CMK (cell line): ENCODE measurements around the gene ENPP7.

Experiments
- DNase-seq: peaks from one replicate; pipeline ENCODE4 v3.0.0-alpha.2; 2010; ENCODE audit warnings: low read depth

ENPP7 gene

GRCh38 chr17:79732804-79733691 lies 2.3 kb downstream of the ENPP7 start:
- no peak for DNase-seq

DNA sequence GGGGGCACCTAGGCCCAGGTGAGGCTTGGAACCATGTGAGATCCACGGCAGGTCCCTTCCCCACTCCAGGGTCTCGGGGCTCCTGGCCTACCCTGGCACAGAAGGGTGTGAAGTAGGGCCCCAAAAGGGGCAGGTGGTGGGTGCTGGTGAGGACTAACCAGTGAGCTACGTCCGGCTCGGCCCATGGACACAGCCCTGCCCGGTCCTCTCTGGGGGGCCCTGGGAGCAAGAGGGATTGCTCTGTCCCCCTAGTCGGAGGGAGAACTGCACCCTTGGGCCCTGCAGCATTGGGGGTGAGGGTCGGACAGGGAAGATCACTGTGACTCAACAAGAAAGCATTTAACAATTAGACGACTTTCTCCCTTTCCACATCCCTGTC lies 2.9 kb downstream of the ENPP7 start:
- no peak for DNase-seq

- DNase-seq: no peak
These were observed 4.4 kb downstream of the ENPP7 start for GRCh38 chr17:79735096-79735495.

DNA sequence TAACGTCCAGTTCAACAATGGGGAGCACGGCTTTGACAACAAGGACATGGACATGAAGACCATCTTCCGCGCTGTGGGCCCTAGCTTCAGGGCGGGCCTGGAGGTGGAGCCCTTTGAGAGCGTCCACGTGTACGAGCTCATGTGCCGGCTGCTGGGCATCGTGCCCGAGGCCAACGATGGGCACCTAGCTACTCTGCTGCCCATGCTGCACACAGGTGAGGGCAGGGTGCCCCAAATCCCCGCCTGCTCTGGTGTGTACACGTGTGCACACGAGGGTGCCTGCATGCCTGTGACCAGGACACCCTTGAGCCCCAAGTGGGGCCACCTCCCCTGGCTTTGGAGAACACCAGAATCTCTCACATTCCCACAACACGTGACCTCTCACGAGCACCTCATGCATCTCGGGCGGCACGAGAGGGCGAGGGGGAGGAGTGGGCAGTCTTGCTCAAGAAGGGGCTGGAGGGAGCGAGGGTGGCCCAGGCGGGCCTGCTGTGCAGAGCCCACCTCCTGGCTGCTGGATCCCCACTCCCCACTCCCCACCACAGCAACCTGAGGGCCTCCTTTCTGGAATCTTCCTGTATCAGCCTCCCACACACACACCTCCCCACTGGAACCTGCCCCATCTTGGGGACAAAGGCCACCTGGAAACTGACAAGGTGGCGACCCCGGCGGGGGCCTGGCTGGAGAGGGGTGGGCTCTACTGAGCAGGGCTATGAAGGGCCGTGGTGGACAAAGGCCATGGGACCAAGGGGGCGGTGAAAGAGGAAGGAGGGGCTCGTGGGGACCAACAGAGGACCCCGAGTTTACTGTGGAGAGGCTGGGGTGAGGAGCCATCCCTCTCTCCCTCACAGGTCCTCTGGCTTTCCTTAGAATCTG lies 6.5 kb downstream of the ENPP7 start:
- no peak for DNase-seq

- DNase-seq: no peak
These were observed 7.3 kb downstream of the ENPP7 start for GRCh38 chr17:79737922-79738578.

DNA sequence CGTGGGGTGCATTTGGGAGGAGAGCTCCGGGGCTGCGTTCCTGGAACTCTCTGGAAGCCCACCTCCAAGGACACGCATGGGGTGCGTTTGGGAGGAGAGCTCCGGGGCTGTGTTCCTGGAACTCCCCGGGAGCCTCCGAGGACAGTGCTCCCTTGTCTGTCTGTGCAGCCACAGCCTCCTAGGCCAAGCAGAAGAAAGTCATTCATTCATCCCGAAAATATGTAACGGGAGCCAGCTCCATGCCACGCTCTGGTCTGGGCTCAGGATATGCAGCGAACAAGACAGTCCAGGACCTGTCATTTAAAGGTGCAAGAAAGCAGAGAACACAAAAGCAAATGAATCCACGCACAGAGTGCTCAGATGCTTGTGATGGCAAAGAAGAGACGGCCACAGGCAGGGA lies 7.9 kb downstream of the ENPP7 start:
- no peak for DNase-seq

GRCh38 chr17:79739148-79740062 lies 8.7 kb downstream of the ENPP7 start:
- DNase-seq: no peak

DNA sequence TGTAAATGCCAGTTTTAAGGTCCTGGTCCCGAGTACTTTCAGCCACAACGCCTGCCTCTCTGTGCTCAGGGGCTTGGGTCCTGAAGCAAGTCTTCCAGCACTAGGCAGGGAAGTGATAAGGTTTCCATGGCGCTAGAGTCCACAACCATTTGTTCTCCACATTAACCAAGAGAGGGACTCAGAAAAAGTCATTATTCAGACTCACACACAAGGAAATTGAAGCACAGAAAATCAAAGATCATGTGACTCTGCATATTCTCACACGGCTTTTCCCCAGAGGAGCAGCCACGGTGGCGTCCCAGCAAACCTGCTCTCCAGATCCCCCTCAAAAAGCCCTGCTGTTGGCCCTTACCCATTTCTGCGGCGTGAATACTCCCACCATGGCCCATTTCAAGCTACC lies 9.7 kb downstream of the ENPP7 start:
- DNase-seq: no peak

- no peak for DNase-seq
These were observed 10.6 kb downstream of the ENPP7 start for GRCh38 chr17:79741401-79741750.

GRCh38 chr17:79741751-79742588 lies 11.2 kb downstream of the ENPP7 start:
- DNase-seq: peak; percentile 31

DNA sequence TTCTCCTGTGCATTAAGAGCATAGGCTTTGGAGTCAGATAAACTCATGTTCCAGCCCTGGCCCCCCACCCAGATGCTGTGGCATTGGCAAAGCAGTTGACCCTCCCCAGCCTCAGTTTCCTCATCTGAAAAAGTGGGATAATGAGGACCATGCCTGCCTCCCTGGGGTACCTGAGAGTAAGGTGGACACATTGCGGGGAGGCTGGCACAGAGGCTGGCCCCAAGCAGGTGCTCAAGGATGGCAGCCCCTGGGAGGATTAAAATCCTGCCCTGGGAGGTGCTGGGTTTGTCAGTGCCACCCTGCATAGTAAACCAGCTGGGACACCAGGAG lies 11.8 kb downstream of the ENPP7 start:
- no peak for DNase-seq

DNA sequence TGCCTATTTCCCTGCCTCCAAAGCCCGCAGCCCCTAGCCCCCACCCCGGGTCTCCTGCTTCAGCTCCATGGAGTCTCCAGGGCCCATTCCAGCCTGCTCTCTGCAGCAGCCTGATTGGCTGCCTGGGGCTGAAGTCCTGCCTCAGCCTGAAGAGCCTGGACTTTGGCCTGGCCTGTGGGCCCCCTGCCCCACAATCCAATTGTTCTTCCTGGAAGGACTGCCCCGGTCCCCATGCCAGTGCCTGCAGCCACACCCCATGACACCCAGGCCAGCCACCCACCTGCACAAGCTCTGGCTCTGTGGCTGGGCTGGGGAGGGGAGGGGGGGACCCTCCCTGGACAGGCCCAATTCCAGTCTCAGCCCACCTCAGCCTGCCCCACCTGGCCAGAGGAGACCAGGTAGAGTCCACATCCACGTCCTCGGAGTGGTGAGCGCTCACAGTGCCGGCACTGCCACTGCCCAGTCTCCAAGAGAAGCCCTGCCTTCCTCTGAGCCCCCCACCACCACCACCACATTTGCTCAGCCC lies 12.3 kb downstream of the ENPP7 start:
- no peak for DNase-seq

DNA sequence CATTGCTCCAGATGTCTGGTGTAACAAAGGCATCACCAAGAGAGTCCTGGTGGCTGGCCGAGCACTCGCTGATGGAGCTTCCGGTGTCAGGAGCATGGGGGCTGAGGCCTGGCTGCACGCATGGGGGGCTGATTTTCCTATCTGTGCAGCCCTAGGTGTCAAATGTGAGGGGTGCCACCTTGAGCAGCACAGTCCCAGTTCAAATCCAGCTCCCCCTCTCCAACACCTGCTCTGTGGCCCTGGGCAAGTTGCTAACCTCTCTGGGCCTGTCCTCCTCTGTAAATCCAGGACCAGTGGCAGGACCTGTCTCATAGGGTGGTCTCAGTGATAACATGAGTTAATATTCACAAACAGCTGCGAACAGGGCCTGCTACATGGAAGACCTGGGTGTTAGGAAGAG lies 12.9 kb downstream of the ENPP7 start:
- no peak for DNase-seq

GRCh38 chr17:79745641-79746105 lies 14.9 kb downstream of the ENPP7 start:
- no peak for DNase-seq

DNA sequence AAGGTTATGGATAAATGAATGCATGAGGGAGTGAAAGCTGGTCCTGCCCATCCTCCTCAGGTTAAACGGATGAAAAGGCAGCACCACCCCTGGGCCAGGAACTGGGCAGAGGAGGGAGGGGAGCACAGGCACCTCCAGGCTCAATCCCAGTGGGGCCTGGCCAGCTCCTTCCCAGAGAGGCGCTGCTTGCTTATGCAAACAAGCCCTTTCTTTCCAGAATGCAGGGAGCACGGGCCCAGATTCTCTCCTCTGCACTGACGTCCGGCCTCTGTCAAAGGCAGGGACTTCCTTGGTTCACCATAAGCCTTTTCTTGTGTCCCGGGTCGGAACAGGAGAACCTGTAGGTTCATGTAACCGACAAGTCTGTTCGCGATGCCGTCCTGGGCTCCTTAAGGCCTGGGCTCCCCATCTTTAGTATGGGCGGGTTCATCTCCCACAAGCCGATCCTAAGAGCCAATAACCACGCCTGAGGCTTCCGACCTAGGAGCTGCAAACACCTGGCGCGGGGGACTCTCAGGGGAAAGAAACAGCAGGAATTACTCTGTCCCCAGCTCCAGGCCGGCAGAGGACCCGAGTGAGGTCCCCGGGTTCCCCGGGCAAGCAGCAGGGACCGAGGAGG lies 16.3 kb downstream of the ENPP7 start:
- no peak for DNase-seq

GRCh38 chr17:79747508-79748294 lies 17.0 kb downstream of the ENPP7 start:
- DNase-seq: no peak

DNA sequence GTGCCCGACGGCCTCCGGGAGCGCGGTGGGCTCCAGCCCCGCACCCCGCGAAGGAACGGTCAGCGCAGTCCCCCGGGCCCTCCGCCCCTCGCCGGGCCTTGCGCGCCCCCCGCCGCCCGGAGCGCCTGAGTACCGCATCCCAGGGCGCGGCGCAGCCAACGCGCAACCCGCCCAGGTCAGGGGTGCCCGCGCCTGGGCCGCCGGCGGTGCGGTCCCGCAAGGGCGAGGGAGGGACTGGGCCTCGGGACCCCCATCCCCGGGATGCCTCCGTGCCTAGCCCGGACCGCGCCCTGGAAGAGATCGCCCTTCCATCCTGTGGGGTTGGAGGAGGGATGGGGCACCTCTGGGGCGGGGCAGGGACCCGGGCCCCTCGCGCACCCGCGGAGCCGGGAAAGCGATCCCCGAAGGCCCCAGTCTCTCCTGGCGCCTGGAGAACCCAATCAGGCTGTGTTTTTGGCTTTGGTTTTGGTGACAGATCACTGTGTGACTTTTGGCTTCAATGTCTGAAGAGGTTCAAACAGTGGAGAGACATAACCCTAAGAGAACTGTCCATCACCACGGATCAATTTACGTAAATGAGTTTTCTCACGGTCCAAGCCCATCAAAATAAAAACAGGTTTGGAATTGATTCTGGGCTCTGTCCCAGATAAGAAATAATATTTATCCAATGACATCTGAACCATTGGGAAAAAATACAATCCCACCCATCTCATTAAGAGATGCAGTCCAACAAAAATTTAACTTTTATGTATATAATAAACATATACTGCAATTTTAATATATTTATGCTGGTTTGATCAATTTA lies 17.8 kb downstream of the ENPP7 start:
- DNase-seq: no peak

DNA sequence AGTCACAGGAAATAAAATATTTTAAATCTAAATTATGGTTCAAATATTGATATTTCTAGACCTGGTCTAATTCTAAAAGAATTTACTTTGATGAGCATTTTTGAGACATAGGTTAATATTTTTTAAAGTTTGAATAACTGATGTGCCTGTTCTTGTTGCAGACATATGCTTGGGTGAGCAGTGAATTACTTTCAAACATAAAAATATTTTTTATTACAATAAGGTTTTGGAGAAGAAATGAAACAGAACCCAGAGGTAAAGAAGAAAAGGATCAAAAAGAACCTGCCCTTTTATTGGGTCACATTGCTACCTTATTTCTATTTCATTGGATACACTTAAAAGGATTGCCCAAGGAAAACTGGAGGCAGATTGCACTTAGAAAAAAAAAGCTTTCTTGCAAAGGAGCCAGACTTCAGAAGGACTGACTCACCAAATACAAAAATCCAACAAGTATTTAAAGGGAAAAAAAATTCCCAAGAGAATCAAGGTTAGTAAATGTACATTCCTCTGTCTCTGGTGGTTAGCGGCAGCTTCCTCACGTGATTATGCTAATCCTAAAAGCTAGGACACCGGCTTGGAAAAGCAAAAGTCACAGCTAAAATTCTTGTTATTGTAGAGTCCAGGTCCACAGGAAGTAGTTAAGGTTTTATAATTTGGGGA lies 18.5 kb downstream of the ENPP7 start:
- DNase-seq: no peak
